KMS-11 (cell line): ENCODE results near the gene SPNS2.
"Not testable (repeated sequence)": the region's sequence is repeated elsewhere in the genome, so short reads cannot be mapped to it uniquely, and the experiment has no call there.

ENCODE experiments used
- H2AFZ ChIP-seq: fragments of 200-600 bp; sonication (generic); 2 replicates; pipeline ENCODE4 v1.6.1; 2016; ENCODE audit warnings: antibody characterized with exemption, mixed run types, low read depth
- H3K27ac ChIP-seq: fragments of 200-600 bp; sonication (generic); 2 replicates; pipeline ENCODE4 v1.6.1; 2016; ENCODE audit warnings: mild to moderate bottlenecking, mixed run types
- H3K27me3 ChIP-seq: fragments of 200-600 bp; sonication (generic); 2 replicates; pipeline ENCODE4 v1.6.1; 2017; ENCODE audit warnings: mild to moderate bottlenecking, low read depth, mixed run types, moderate library complexity; ENCODE audit not compliant: insufficient read depth
- H3K36me3 ChIP-seq: fragments of 200-600 bp; sonication (generic); 2 replicates; pipeline ENCODE4 v1.6.1; 2017; ENCODE audit warnings: mild to moderate bottlenecking, mixed run types; ENCODE audit not compliant: insufficient read depth
- H3K4me1 ChIP-seq: fragments of 200-600 bp; sonication (generic); 2 replicates; pipeline ENCODE4 v1.6.1; 2016; ENCODE audit warnings: mild to moderate bottlenecking, low read depth, mixed run types; ENCODE audit not compliant: poor library complexity, severe bottlenecking
- H3K4me2 ChIP-seq: fragments of 200-600 bp; sonication (generic); 2 replicates; pipeline ENCODE4 v1.7.0; 2016; ENCODE audit warnings: mild to moderate bottlenecking, mixed run types
- H3K4me3 ChIP-seq: fragments of 200-600 bp; sonication (generic); IDR thresholded peaks from 2 replicates; pipeline ENCODE4 v1.6.1; 2017; ENCODE audit warnings: low read depth, low read length, mixed read lengths; ENCODE audit not compliant: insufficient read depth
- H3K79me2 ChIP-seq: fragments of 200-600 bp; sonication (generic); 2 replicates; pipeline ENCODE4 v1.6.1; 2016; ENCODE audit warnings: low read depth, mixed run types; ENCODE audit not compliant: insufficient read depth
- H3K9ac ChIP-seq: fragments of 200-600 bp; sonication (generic); 2 replicates; pipeline ENCODE4 v1.6.1; 2016; ENCODE audit warnings: mild to moderate bottlenecking, mixed run types
- H4K20me1 ChIP-seq: fragments of 200-600 bp; sonication (generic); 2 replicates; pipeline ENCODE4 v1.6.1; 2016; ENCODE audit warnings: mild to moderate bottlenecking, mixed run types; ENCODE audit not compliant: insufficient read depth
- CTCF ChIP-seq: fragments of 200-600 bp; sonication (generic); conservative IDR thresholded peaks from 2 replicates; pipeline ENCODE4 v1.6.1; 2017; ENCODE audit warnings: low read depth, mild to moderate bottlenecking, antibody characterized with exemption, low read length, moderate library complexity, mixed read lengths

The SPNS2 gene

GRCh38 chr17:4574448-4575045 lies 75.9 kb downstream of the SPNS2 start:
- Histone ChIP-seq H3K4me3 (no peak overlapping the region), H3K27me3 (no peaks in the 10 kb centered on the region; the same call in 1 of the 2 replicates), H3K79me2 (no peaks in the 10 kb centered on the region), H3K4me1 (peaks cover 18% of the 10 kb centered on the region), H3K9ac (no peak overlapping the region), H3K27ac (no peak overlapping the region), H3K4me2 (no peak overlapping the region), H2AFZ (no peak overlapping the region), H4K20me1 (no peaks in the 10 kb centered on the region), H3K36me3 (no peaks in the 10 kb centered on the region)
- no peak for TF ChIP-seq CTCF

- Histone ChIP-seq H3K4me3 (no peak overlapping the region), H3K4me2 (no peak overlapping the region), H3K27me3 (no peaks in the 10 kb centered on the region; the same call in 1 of the 2 replicates), H3K9ac (no peak overlapping the region), H3K27ac (no peak overlapping the region), H4K20me1 (no peaks in the 10 kb centered on the region), H3K4me1 (peaks cover 18% of the 10 kb centered on the region), H3K79me2 (no peaks in the 10 kb centered on the region), H2AFZ (no peak overlapping the region), H3K36me3 (no peaks in the 10 kb centered on the region)
- no peak for TF ChIP-seq CTCF
Observed at GRCh38 chr17:4576161-4576558, 77.5 kb downstream of the SPNS2 start.

- Histone ChIP-seq H4K20me1 (no peaks in the 10 kb centered on the region), H3K27ac (no peak overlapping the region), H3K79me2 (no peaks in the 10 kb centered on the region), H3K36me3 (no peaks in the 10 kb centered on the region), H3K4me3 (no peak overlapping the region), H3K4me1 (peaks cover 18% of the 10 kb centered on the region), H3K4me2 (no peak overlapping the region), H2AFZ (no peak overlapping the region), H3K9ac (no peak overlapping the region), H3K27me3 (no peaks in the 10 kb centered on the region; the same call in 1 of the 2 replicates)
- TF ChIP-seq CTCF, result no peak
Observed at GRCh38 chr17:4576729-4577322, 78.1 kb downstream of the SPNS2 start.

- no peak for TF ChIP-seq CTCF
- Histone ChIP-seq H2AFZ (no peak overlapping the region), H3K4me2 (no peak overlapping the region), H3K36me3 (no peaks in the 10 kb centered on the region), H3K4me1 (peaks cover 18% of the 10 kb centered on the region), H3K4me3 (no peak overlapping the region), H4K20me1 (no peaks in the 10 kb centered on the region), H3K27me3 (peaks cover under 1% of the 10 kb centered on the region; the same call in 1 of the 2 replicates), H3K79me2 (no peaks in the 10 kb centered on the region), H3K27ac (no peak overlapping the region), H3K9ac (no peak overlapping the region)
Observed at GRCh38 chr17:4577386-4577993, 78.8 kb downstream of the SPNS2 start.

- not testable (repeated sequence) for H3K27ac ChIP-seq, H4K20me1 ChIP-seq, H3K4me2 ChIP-seq, H3K79me2 ChIP-seq, H3K4me3 ChIP-seq, H3K4me1 ChIP-seq, H3K9ac ChIP-seq, H3K27me3 ChIP-seq, H3K36me3 ChIP-seq, H2AFZ ChIP-seq
Observed at GRCh38 chr17:4578349-4578748, 79.7 kb downstream of the SPNS2 start.
